GM10266 (cell line): Measurements from ENCODE around the gene FAM131A.
"Not testable (repeated sequence)": the region's sequence is repeated elsewhere in the genome, so short reads cannot be mapped to it uniquely, and the experiment has no call there.

Source experiments
- DNase-seq: peaks from one replicate; pipeline ENCODE4 v3.0.0; 2012; ENCODE audit errors: extremely low spot score
- CTCF ChIP-seq: IDR thresholded peaks from 2 replicates; pipeline ENCODE4 v1.5.1; 2012; ENCODE audit warnings: mild to moderate bottlenecking, low read depth; ENCODE audit not compliant: control insufficient read depth, insufficient read depth; ENCODE audit errors: missing control alignments

FAM131A gene

GRCh38 chr3:184335661-184336546 is 1.5 kb upstream of the FAM131A start:
- no peak for TF ChIP-seq CTCF

GRCh38 chr3:184336547-184337398 is 627 bp upstream of the FAM131A start:
- TF ChIP-seq CTCF = no peak
- DNase-seq = peak; percentile 86

More at GRCh38 chr3:184335661-184336546, 1.5 kb upstream of the FAM131A start:
- DNase-seq = peak; percentile 96

- no peak for TF ChIP-seq CTCF
- DNase-seq = no peak
These were observed 581 bp downstream of the FAM131A start for GRCh38 chr3:184337981-184338380.

DNA sequence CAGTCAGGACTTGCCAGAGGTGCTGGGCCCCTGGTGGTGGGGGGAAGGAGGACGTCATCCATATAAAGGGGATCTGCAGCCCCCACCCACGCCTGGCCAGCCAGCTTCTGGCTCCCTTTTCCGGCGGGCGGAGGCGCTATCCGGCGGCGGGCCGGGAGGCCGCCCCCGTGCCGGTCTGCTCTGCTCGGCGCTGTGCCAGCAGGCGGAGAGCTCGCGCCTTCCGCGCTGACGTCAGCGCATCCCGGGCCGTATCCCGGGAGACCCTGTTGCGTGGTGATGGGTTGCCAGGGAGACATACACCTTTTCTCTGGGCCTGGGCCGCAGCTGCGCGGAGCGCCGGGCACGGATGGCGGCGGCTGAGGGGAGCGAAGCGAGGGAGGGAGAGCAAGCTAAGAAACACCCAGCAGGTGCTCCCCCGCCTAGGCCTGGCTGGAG is 1.1 kb downstream of the FAM131A start:
- TF ChIP-seq CTCF = no peak
- DNase-seq = peak; percentile 61

GRCh38 chr3:184339001-184339400 is 1.6 kb downstream of the FAM131A start:
- no peak for DNase-seq
- TF ChIP-seq CTCF = no peak

DNA sequence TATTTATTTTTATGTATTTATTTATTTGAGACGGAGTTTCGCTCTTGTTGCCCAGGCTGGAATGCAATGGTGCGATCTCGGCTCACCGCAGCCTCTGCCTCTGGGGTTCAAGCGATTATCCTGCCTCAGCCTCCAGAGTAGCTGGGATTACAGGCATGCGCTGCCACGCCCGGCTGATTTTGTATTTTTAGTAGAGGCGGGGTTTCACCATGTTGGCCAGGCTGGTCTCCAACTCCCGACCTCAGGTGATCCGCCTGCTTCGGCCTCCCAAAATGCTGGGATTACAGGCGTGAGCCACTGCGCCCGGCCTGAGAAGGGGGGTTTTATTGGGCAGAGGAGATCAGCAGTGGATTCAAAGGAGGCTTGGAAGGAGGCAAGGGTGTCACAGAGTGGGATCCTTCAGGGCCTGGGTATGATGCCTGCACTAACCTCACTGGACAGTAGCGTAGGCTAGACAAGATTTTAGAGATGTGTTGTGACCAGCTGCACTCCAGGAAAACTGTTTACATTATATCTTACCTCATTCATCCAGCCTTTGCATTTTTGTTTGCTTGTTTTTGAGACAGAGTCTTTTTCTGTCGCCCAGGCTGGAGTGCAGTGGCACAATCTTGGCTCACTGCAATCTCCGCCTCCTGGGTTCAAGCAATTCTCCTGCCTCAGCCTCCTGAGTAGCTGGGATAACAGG is 2.2 kb downstream of the FAM131A start:
- DNase-seq = not testable (repeated sequence)

- no peak for DNase-seq
- no peak for TF ChIP-seq CTCF
These were observed 4.5 kb downstream of the FAM131A start for GRCh38 chr3:184341925-184342324.
